ENCODE data around the gene PLAC9. TPM values are rescaled to one million over a fixed set of nuclear protein-coding genes. Genes with fewer than 3 reads are reported as not detected.

Gene PLAC9
- total RNA-seq, 1 experiment from 2014 or later, result not detected

DNA sequence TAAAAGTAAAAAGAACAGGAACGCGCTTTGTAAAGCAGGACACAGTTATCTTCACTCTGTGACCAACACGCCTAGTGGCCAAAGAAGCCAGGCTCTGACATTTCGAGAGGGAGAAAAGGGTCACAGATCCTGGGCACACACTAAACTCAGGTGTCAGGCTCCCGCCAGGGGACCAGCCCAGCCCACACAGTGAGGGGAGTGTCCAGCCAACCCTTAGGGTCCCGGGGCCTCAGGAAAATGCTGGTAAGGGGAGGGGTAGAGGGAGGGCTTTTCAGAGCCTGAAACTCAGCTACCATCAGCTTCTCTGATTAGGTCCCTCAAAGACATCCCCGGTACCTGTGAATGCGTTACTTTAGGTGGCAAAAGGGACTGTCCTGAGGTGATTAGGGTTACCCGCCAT lies 56.2 kb downstream of the PLAC9 start:
- no peak for DNase-seq (ENCODE audit: low read depth, low spot score)
- in situ Hi-C loops (cut with HindIII; ENCODE audit: low pct_unique_long_range_greater_than_20kb, low sequenced_read_pairs), result no loop called here

DNA sequence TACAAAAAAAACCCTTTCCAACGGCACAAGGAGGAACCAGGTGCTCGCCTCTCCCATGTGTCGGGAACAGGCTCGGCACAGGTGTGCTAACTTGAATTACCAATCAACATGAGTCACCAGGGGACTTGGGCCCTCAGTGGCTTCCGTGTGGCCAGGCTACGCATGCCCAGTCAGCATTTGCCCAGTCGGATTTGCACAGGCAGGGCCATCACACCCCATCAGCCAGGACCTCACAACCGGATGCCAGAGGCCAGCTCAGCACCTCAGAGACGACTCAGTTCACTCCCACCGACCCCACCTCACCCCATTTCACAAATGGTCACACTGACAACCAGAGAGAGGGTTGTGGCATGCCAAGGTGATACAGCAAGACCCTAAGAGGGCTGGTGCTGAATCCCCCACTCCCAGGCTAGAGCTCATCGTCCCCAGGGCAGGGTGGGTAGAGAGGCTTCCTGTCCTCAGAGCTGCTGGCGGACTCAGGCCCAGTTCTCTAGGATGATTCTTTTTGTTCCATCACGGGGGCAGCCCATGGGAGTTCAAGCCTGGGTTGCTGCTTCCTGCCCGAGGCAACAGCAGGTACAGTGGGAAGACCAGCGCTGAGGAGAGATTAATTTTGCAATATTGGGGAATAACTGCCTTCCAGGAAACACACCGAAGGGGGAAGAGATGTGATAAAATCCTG lies 59.2 kb downstream of the PLAC9 start:
- DNase-seq (ENCODE audit: low read depth, low spot score), result no peak
- in situ Hi-C loops (cut with HindIII; ENCODE audit: low pct_unique_long_range_greater_than_20kb, low sequenced_read_pairs), result no loop called here

DNA sequence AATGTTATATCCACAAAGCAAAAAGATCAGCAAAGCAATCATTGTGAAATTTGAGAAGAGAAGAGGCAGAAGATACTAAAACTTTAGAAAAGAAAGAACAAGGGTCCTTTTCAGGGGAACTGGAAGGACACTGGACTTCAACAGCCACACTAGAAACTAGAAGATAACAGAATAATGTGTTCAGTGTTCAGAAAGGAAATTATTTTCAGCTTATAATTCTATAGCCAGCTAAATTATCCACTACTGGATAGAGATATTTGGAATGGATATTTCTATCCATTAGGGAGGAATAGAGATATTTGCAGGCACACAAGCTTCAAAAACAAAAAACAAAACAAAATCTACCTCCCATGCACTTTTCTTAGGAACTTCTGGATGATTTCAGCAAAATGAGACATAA lies 60.0 kb downstream of the PLAC9 start:
- DNase-seq (ENCODE audit: low read depth, low spot score), result no peak
- in situ Hi-C loops (cut with HindIII; ENCODE audit: low pct_unique_long_range_greater_than_20kb, low sequenced_read_pairs), result no loop called here

DNA sequence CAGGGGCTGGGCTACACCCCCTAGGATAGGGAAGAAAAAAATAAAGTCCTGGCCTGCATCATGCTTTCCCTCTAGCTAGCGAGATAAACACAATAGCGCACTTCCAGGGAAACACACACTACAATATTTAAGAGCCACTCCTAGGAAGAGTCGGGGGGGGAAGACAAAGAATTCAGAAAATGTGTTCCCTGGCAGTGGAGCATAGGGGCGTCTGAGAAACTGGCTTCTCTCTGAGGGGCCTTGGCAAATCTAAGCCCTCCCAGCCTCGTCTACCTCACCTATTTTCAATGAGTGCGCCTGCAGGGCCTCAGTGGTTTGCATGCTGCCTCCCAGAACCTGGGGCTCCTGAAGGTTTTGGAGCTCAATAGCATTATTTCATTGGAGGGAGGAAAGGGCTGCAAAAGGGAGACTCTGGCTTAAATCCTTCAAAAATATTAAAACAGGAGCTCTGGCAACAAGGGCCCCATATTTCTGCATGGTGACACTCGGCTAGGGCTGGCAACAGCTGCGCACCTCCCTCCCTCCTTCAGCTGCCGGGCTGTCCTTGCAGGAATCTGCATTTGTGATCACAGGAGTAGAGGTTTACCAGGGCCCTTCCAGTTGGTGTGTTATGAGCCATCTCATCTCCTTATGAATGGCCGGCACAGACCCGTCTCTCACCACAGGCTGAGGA lies 62.0 kb downstream of the PLAC9 start:
- in situ Hi-C loops (cut with HindIII; ENCODE audit: low pct_unique_long_range_greater_than_20kb, low sequenced_read_pairs), result no loop called here
- no peak for DNase-seq (ENCODE audit: low read depth, low spot score)

Other genes with a start within 250 kb of the PLAC9 start
- not detected in 2 replicates for gene SFTPD, start 183.6 kb upstream of the PLAC9 start, total RNA-seq (2014; rRNA removed; shearing (Covaris generic))
- gene TMEM254, start 54.1 kb upstream of the PLAC9 start, total RNA-seq (2014; rRNA removed; shearing (Covaris generic)), result 23.9 and 25.3 TPM in 2 replicates
- 64.2 and 66.3 TPM in 2 replicates for gene ANXA11, start 72.8 kb downstream of the PLAC9 start, total RNA-seq (2014; rRNA removed; shearing (Covaris generic))
- gene MAT1A, start 156.9 kb downstream of the PLAC9 start, total RNA-seq (2014; rRNA removed; shearing (Covaris generic)), result 63.7 and 63.8 TPM in 2 replicates
- gene DYDC1, start 224.0 kb downstream of the PLAC9 start, total RNA-seq (2014; rRNA removed; shearing (Covaris generic)), result not detected in 2 replicates
- gene DYDC2, start 224.1 kb downstream of the PLAC9 start, total RNA-seq (2014; rRNA removed; shearing (Covaris generic)), result 0.16 and 0.24 TPM in 2 replicates

All from SK-MEL-5 (cell line).